Renal cortex interstitium (tissue), 15 donors: ENCODE data around the gene GTF2I. TPM values are rescaled to one million over a fixed set of nuclear protein-coding genes. Genes with fewer than 3 reads are reported as not detected.
"Not testable (repeated sequence)": the region's sequence is repeated elsewhere in the genome, so short reads cannot be mapped to it uniquely, and the experiment has no call there.

Experiments
- DNase-seq, 11 donors: peaks; one replicate each; pipeline ENCODE4 v3.0.0-alpha.2; 2013; ENCODE audit warnings: low read depth in 9 of 11, low spot score in 4 of 11; ENCODE audit errors: extremely low read depth in 1 of 11
- long read RNA-seq, 16 experiments: transcript quantifications; one replicate each; lab custom pipeline, GENCODE V29; 2026
- polyA plus RNA-seq, 3 donors: library from polyadenylated mRNA; unstranded; fragments of 120-200 nt; gene quantifications; one replicate each; pipeline ENCODE4 v1.2.1, GENCODE V29; 2013; ENCODE audit not compliant: insufficient read length in 3 of 3

Gene GTF2I
- 100 to 1,000 TPM; 314 to 450 (median 355) TPM for polyA plus RNA-seq
- long read RNA-seq, donor 1, full-length matches to known transcripts: 18 of 70 reads
- long read RNA-seq, donor 1, partial matches to known transcripts: 52 of 70 reads
- long read RNA-seq, donor 1, other reads (novel, unspliced or antisense): 0 of 70 reads
- long read RNA-seq, donor 2, full-length matches to known transcripts: 13 of 22 reads
- long read RNA-seq, donor 2, partial matches to known transcripts: 9 of 22 reads
- long read RNA-seq, donor 2, other reads (novel, unspliced or antisense): 0 of 22 reads
- long read RNA-seq, donor 3, full-length matches to known transcripts: 32 of 72 reads
- long read RNA-seq, donor 3, partial matches to known transcripts: 40 of 72 reads
- long read RNA-seq, donor 3, other reads (novel, unspliced or antisense): 0 of 72 reads
- long read RNA-seq, donor 4, full-length matches to known transcripts: 17 of 25 reads
- long read RNA-seq, donor 4, partial matches to known transcripts: 8 of 25 reads
- long read RNA-seq, donor 4, other reads (novel, unspliced or antisense): 0 of 25 reads
- long read RNA-seq, donor 5: 0 reads
- long read RNA-seq, donor 6, full-length matches to known transcripts: 24 of 56 reads
- long read RNA-seq, donor 6, partial matches to known transcripts: 32 of 56 reads
- long read RNA-seq, donor 6, other reads (novel, unspliced or antisense): 0 of 56 reads
- long read RNA-seq, donor 7, full-length matches to known transcripts: 24 of 59 reads
- long read RNA-seq, donor 7, partial matches to known transcripts: 35 of 59 reads
- long read RNA-seq, donor 7, other reads (novel, unspliced or antisense): 0 of 59 reads
- long read RNA-seq, donor 8: 0 reads
- long read RNA-seq, donor 9, full-length matches to known transcripts: 16 of 28 reads
- long read RNA-seq, donor 9, partial matches to known transcripts: 12 of 28 reads
- long read RNA-seq, donor 9, other reads (novel, unspliced or antisense): 0 of 28 reads
- long read RNA-seq, donor 10, full-length matches to known transcripts: 19 of 55 reads
- long read RNA-seq, donor 10, partial matches to known transcripts: 36 of 55 reads
- long read RNA-seq, donor 10, other reads (novel, unspliced or antisense): 0 of 55 reads
- long read RNA-seq, donor 11, full-length matches to known transcripts: 22 of 64 reads
- long read RNA-seq, donor 11, partial matches to known transcripts: 23 of 64 reads
- long read RNA-seq, donor 11, other reads (novel, unspliced or antisense): 19 of 64 reads
- long read RNA-seq, donor 12, full-length matches to known transcripts: 11 of 11 reads
- long read RNA-seq, donor 12, partial matches to known transcripts: 0 of 11 reads
- long read RNA-seq, donor 12, other reads (novel, unspliced or antisense): 0 of 11 reads
- long read RNA-seq, donor 13: 0 reads
- long read RNA-seq, donor 14, full-length matches to known transcripts: 14 of 45 reads
- long read RNA-seq, donor 14, partial matches to known transcripts: 31 of 45 reads
- long read RNA-seq, donor 14, other reads (novel, unspliced or antisense): 0 of 45 reads
- long read RNA-seq, donor 15, full-length matches to known transcripts: 12 of 18 reads
- long read RNA-seq, donor 15, partial matches to known transcripts: 0 of 18 reads
- long read RNA-seq, donor 15, other reads (novel, unspliced or antisense): 6 of 18 reads
- long read RNA-seq, donor 16, full-length matches to known transcripts: 93 of 262 reads
- long read RNA-seq, donor 16, partial matches to known transcripts: 169 of 262 reads
- long read RNA-seq, donor 16, other reads (novel, unspliced or antisense): 0 of 262 reads

GRCh38 chr7:74657692-74658177 lies at the start of gene GTF2I:
GTF2I (plus strand) TSS chr7:74657718; CDS start chr7:74689129, 31,411 bp downstream.
- peak in 3 of 11 donors; percentile 26 to 48 (median 39) for DNase-seq

GRCh38 chr7:74612015-74612829 lies 45.3 kb upstream of the GTF2I start:
- DNase-seq: no peak

GRCh38 chr7:74615933-74616780 lies 41.4 kb upstream of the GTF2I start:
- no peak for DNase-seq

GRCh38 chr7:74617180-74617744 lies 40.3 kb upstream of the GTF2I start:
- DNase-seq: peak in 5 of 11 donors; percentile 39 to 58 (median 53)

GRCh38 chr7:74619235-74619860 lies 38.2 kb upstream of the GTF2I start:
- no peak for DNase-seq

GRCh38 chr7:74622228-74622749 lies 35.2 kb upstream of the GTF2I start:
- DNase-seq: no peak

GRCh38 chr7:74623135-74623534 lies 34.4 kb upstream of the GTF2I start:
- DNase-seq: no peak

GRCh38 chr7:74625446-74625845 lies 32.1 kb upstream of the GTF2I start:
- no peak for DNase-seq

- no peak for DNase-seq
These were observed 29.7 kb upstream of the GTF2I start for GRCh38 chr7:74627661-74628411.

GRCh38 chr7:74632505-74632904 lies 25.0 kb upstream of the GTF2I start:
- DNase-seq: no peak

GRCh38 chr7:74633451-74633921 lies 24.0 kb upstream of the GTF2I start:
- no peak for DNase-seq

GRCh38 chr7:74637745-74638144 lies 19.8 kb upstream of the GTF2I start:
- no peak for DNase-seq

- DNase-seq: not testable (repeated sequence)
These were observed 7.5 kb upstream of the GTF2I start for GRCh38 chr7:74650055-74650454.

GRCh38 chr7:74650493-74651132 lies 6.9 kb upstream of the GTF2I start:
- not testable (repeated sequence) for DNase-seq
